HG02763 (cell line): ENCODE measurements around the gene RTCA.

Experiments used
- ATAC-seq: cut with Tn5 transposase; IDR thresholded peaks from one replicate; pipeline ENCODE4 v1.9.1; 2021; ENCODE audit warnings: mild to moderate bottlenecking, moderate library complexity; ENCODE audit not compliant: unreplicated experiment

RTCA gene

GRCh38 chr1:100342348-100342747, 76.3 kb downstream of the RTCA start:
- ATAC-seq, result no peak
